Stimulated activated CD8-positive, alpha-beta memory T cell treated with anti-CD3 and anti-CD28 coated beads, Interleukin-15, amount 100 ng/mL, for 24 hours (primary cell): Measurements from ENCODE around the gene TENT5C.

Source experiments
- DNase-seq: peaks from one replicate; pipeline ENCODE4 v3.0.0-alpha.2; 2020; ENCODE audit warnings: low read depth

The TENT5C gene

GRCh38 chr1:117657949-117658660, 52.3 kb downstream of the TENT5C start:
- DNase-seq = no peak

- DNase-seq = no peak
Observed at GRCh38 chr1:117658676-117659075, 52.8 kb downstream of the TENT5C start.

- no peak for DNase-seq
Observed at GRCh38 chr1:117659550-117660270, 53.9 kb downstream of the TENT5C start.

- DNase-seq = no peak
Observed at GRCh38 chr1:117660271-117660965, 54.6 kb downstream of the TENT5C start.

- no peak for DNase-seq
Observed at GRCh38 chr1:117661027-117661426, 55.2 kb downstream of the TENT5C start.

GRCh38 chr1:117662667-117663066, 56.8 kb downstream of the TENT5C start:
- no peak for DNase-seq

GRCh38 chr1:117663156-117663902, 57.5 kb downstream of the TENT5C start:
- DNase-seq = no peak

GRCh38 chr1:117664314-117664713, 58.5 kb downstream of the TENT5C start:
- no peak for DNase-seq

- no peak for DNase-seq
Observed at GRCh38 chr1:117665556-117666270, 59.9 kb downstream of the TENT5C start.

GRCh38 chr1:117669572-117669971, 63.7 kb downstream of the TENT5C start:
- no peak for DNase-seq

GRCh38 chr1:117670976-117671780, 65.3 kb downstream of the TENT5C start:
- DNase-seq = no peak

GRCh38 chr1:117671781-117672501, 66.1 kb downstream of the TENT5C start:
- DNase-seq = no peak

GRCh38 chr1:117672756-117673155, 66.9 kb downstream of the TENT5C start:
- DNase-seq = no peak

- DNase-seq = no peak
Observed at GRCh38 chr1:117673405-117673804, 67.6 kb downstream of the TENT5C start.

GRCh38 chr1:117674521-117675400, 68.9 kb downstream of the TENT5C start:
- DNase-seq = no peak

- no peak for DNase-seq
Observed at GRCh38 chr1:117675907-117676430, 70.1 kb downstream of the TENT5C start.

GRCh38 chr1:117676615-117677130, 70.8 kb downstream of the TENT5C start:
- DNase-seq = no peak
